ENCODE results near the gene DNAH7. TPM values are rescaled to one million over a fixed set of nuclear protein-coding genes. Genes with fewer than 3 reads are reported as not detected.

The DNAH7 gene
- total and polyA plus RNA-seq, 7 donors, result 0.04 to 0.29 (median 0.10) TPM; not detected in 1

- no peaks in the 10 kb centered on the region for H3K27me3 ChIP-seq (ENCODE audit: insufficient read depth in 3 of 3, low read length in 2 of 3)
- no peak for DNase-seq
- no peak overlapping the region for H3K27ac ChIP-seq
- no peak for TF ChIP-seq CTCF (IDR thresholded peaks at IDR 0.05)
- intact Hi-C loops (cut with DNase I), result loop anchor here in 1 of 2 donors (5.0 to 10.0 kb wide), 4 partner anchors 93 to 556 kb away; partner anchors contain the start of genes CCDC150 and STK17B
- no peak for ATAC-seq
- H3K4me3 ChIP-seq, result no peak overlapping the region
- no peaks in the 10 kb centered on the region for H3K9me3 ChIP-seq
- no peaks in the 10 kb centered on the region for H3K36me3 ChIP-seq (ENCODE audit: insufficient read depth in 1 of 2, low read depth in 1 of 2)
- no peaks in the 10 kb centered on the region for H3K4me1 ChIP-seq
- WGBS, 3 donors, result 82 to 83% (median 83%) methylated on average over 1 of the region's 1 CpG
These were observed 10.4 kb upstream of the DNAH7 start for GRCh38 chr2:196079052-196079451.

- no peaks in the 10 kb centered on the region for H3K4me1 ChIP-seq
- no peaks in the 10 kb centered on the region for H3K9me3 ChIP-seq
- ATAC-seq (no peak), DNase-seq (no peak)
- no peak overlapping the region for H3K4me3 ChIP-seq
- 51 to 56% (median 53%) methylated on average over 2 of the region's 2 CpGs for WGBS, 3 donors
- H3K27ac ChIP-seq, result no peak overlapping the region
- H3K36me3 ChIP-seq (ENCODE audit: insufficient read depth in 1 of 2, low read depth in 1 of 2), result no peaks in the 10 kb centered on the region
- intact Hi-C loops (cut with DNase I), result loop anchor here in 1 of 2 donors (5.0 to 10.0 kb wide), 4 partner anchors 94 to 557 kb away; partner anchors contain the start of genes CCDC150 and STK17B
- TF ChIP-seq CTCF (IDR thresholded peaks at IDR 0.05), result no peak
- H3K27me3 ChIP-seq (ENCODE audit: insufficient read depth in 3 of 3, low read length in 2 of 3), result no peaks in the 10 kb centered on the region
These were observed 9.2 kb upstream of the DNAH7 start for GRCh38 chr2:196077821-196078220.

GRCh38 chr2:196076778-196077568 lies 8.3 kb upstream of the DNAH7 start:
- ATAC-seq (no peak), DNase-seq (no peak)
- TF ChIP-seq CTCF (IDR thresholded peaks at IDR 0.05), result no peak
- Histone ChIP-seq H3K4me1 (no peaks in the 10 kb centered on the region), H3K27ac (no peak overlapping the region), H3K27me3 (ENCODE audit: insufficient read depth in 3 of 3, low read length in 2 of 3) (no peaks in the 10 kb centered on the region), H3K4me3 (no peak overlapping the region), H3K36me3 (ENCODE audit: insufficient read depth in 1 of 2, low read depth in 1 of 2) (no peaks in the 10 kb centered on the region), H3K9me3 (no peaks in the 10 kb centered on the region)
- 61 to 77% (median 70%) methylated on average over 5 of the region's 5 CpGs for WGBS, 3 donors
- intact Hi-C loops (cut with DNase I), result loop anchor here in 1 of 2 donors (5.0 to 10.0 kb wide), 4 partner anchors 95 to 558 kb away; partner anchors contain the start of genes CCDC150 and STK17B

GRCh38 chr2:196075196-196075595 lies 6.6 kb upstream of the DNAH7 start:
- intact Hi-C loops (cut with DNase I), result loop anchor here in 1 of 2 donors (5.0 to 10.0 kb wide), 4 partner anchors 97 to 560 kb away; partner anchors contain the start of genes CCDC150 and STK17B
- H3K4me1 ChIP-seq, result no peaks in the 10 kb centered on the region
- TF ChIP-seq CTCF (IDR thresholded peaks at IDR 0.05), result no peak
- no peak overlapping the region for H3K27ac ChIP-seq
- no peak for ATAC-seq
- H3K9me3 ChIP-seq, result no peaks in the 10 kb centered on the region
- no peak for DNase-seq
- WGBS, 3 donors, result 0% methylated on average over 1 of the region's 1 CpG
- no peaks in the 10 kb centered on the region for H3K27me3 ChIP-seq (ENCODE audit: insufficient read depth in 3 of 3, low read length in 2 of 3)
- no peaks in the 10 kb centered on the region for H3K36me3 ChIP-seq (ENCODE audit: insufficient read depth in 1 of 2, low read depth in 1 of 2)
- no peak overlapping the region for H3K4me3 ChIP-seq

All from psoas muscle (tissue), 8 donors.